ENCODE measurements around the gene DHRS1. TPM values are rescaled to one million over a fixed set of nuclear protein-coding genes. Genes with fewer than 3 reads are reported as not detected.

Gene DHRS1
- total RNA-seq, result 32.5 and 33.9 TPM in 2 replicates

- Mint-ChIP-seq H3K27me3 (no peaks in the 10 kb centered on the region), H3K9me3 (no peaks in the 10 kb centered on the region), H3K36me3 (ENCODE audit: low read depth) (peaks cover 62% of the 10 kb centered on the region), H3K27ac (peak within 1 kb of the TSS; percentile 94), H3K4me3 (peak within 1 kb of the TSS; percentile 95), H3K4me1 (peaks cover 51% of the 10 kb centered on the region)
- peak; percentile 93 for DNase-seq
- no peak for TF ChIP-seq CTCF (IDR thresholded peaks at IDR 0.05)
- intact Hi-C loops (cut with micrococcal nuclease), result loop anchor here (1.0 to 5.0 kb wide), 7 partner anchors 9 to 285 kb away; partner anchors contain the start of genes CARMIL3, EMC9, GMPR2 and NEDD8
- peak; percentile 78 for ATAC-seq (ENCODE audit: low read depth)
- CTCF ChIA-PET, result interaction anchor here (0.7 to 7.1 kb wide), 10 partner anchors 9 to 192 kb away, joined by 3 to 139 read pairs (median 5); partner anchors contain the start of genes CIDEB, KHNYN, LTB4R and LTB4R2
- POLR2A ChIA-PET, result interaction anchor here (0.6 to 8.2 kb wide), 19 partner anchors 8 to 185 kb away, joined by 3 to 242 read pairs (median 6); partner anchors contain the start of genes CBLN3, CHMP4A, CIDEB and DCAF11
These were observed at the start of gene DHRS1, which contains the start of gene NOP9 for GRCh38 chr14:24299255-24300191. DHRS1 (minus strand) TSS chr14:24299780; CDS start chr14:24299106, 674 bp downstream. NOP9 (plus strand) TSS chr14:24299850; CDS start chr14:24299955, 105 bp downstream.

GRCh38 chr14:24348186-24348585, 48.6 kb upstream of the DHRS1 start:
- Mint-ChIP-seq H3K27me3 (peaks cover 41% of the 10 kb centered on the region), H3K9me3 (no peaks in the 10 kb centered on the region), H3K27ac (no peak overlapping the region), H3K4me3 (no peak overlapping the region), H3K4me1 (no peaks in the 10 kb centered on the region), H3K36me3 (ENCODE audit: low read depth) (no peaks in the 10 kb centered on the region)
- ChIA-PET POLR2A (interaction anchor here (0.6 to 1.8 kb wide), 2 partner anchors 83 to 367 kb away, joined by 4 read pairs; no protein-coding TSS in a partner anchor), CTCF (interaction anchor here (0.6 to 4.9 kb wide), 2 partner anchors 14 to 105 kb away, joined by 4 to 22 read pairs; partner anchors contain the start of gene ADCY4)
- DNase-seq (no peak), ATAC-seq (ENCODE audit: low read depth) (no peak)
- intact Hi-C loops (cut with micrococcal nuclease), result no loop called here
- TF ChIP-seq CTCF (IDR thresholded peaks at IDR 0.05), result no peak

- H3K27me3 Mint-ChIP-seq, result peaks cover 36% of the 10 kb centered on the region
These were observed 47.6 kb upstream of the DHRS1 start for GRCh38 chr14:24347134-24347533.

GRCh38 chr14:24343795-24344660, 44.4 kb upstream of the DHRS1 start:
- H3K27me3 Mint-ChIP-seq, result peaks cover 20% of the 10 kb centered on the region
- ChIA-PET CTCF (interaction anchor here (4.9 kb wide), 1 partner anchor 10 kb away, joined by 22 read pairs; the partner anchor contains the start of gene ADCY4), POLR2A (no interaction called here)
- no peak for TF ChIP-seq CTCF (IDR thresholded peaks at IDR 0.05)
- no peak for ATAC-seq (ENCODE audit: low read depth)
- H3K4me3 Mint-ChIP-seq, result no peak overlapping the region
- intact Hi-C loops (cut with micrococcal nuclease), result no loop called here
- no peak for DNase-seq
- H3K27ac Mint-ChIP-seq, result no peak overlapping the region
- no peaks in the 10 kb centered on the region for H3K9me3 Mint-ChIP-seq
- H3K36me3 Mint-ChIP-seq (ENCODE audit: low read depth), result peaks cover 3% of the 10 kb centered on the region
- H3K4me1 Mint-ChIP-seq, result peaks cover 8% of the 10 kb centered on the region

More at GRCh38 chr14:24347134-24347533, 47.6 kb upstream of the DHRS1 start:
- TF ChIP-seq CTCF (IDR thresholded peaks at IDR 0.05), result no peak
- POLR2A ChIA-PET, result interaction anchor here (1.8 kb wide), 1 partner anchor 84 kb away, joined by 4 read pairs; no protein-coding TSS in a partner anchor
- Mint-ChIP-seq H3K9me3 (no peaks in the 10 kb centered on the region), H3K4me3 (no peak overlapping the region), H3K27ac (no peak overlapping the region), H3K36me3 (ENCODE audit: low read depth) (no peaks in the 10 kb centered on the region), H3K4me1 (no peaks in the 10 kb centered on the region)
- CTCF ChIA-PET, result interaction anchor here (1.9 to 4.9 kb wide), 2 partner anchors 13 to 84 kb away, joined by 4 to 22 read pairs; partner anchors contain the start of gene ADCY4
- ATAC-seq (ENCODE audit: low read depth) (no peak), DNase-seq (no peak)
- intact Hi-C loops (cut with micrococcal nuclease), result no loop called here

All from activated B cell treated with CpG ODN at 0.5 μM for 24 hours (primary cell).